GM21576 (cell line): Measurements from ENCODE around the gene RBL1.
"Not testable (repeated sequence)": the region's sequence is repeated elsewhere in the genome, so short reads cannot be mapped to it uniquely, and the experiment has no call there.

Experiments used
- ATAC-seq: cut with Tn5 transposase; IDR thresholded peaks from one replicate; pipeline ENCODE4 v1.9.1; 2021; ENCODE audit warnings: mild to moderate bottlenecking, moderate library complexity; ENCODE audit not compliant: unreplicated experiment

The RBL1 gene

DNA sequence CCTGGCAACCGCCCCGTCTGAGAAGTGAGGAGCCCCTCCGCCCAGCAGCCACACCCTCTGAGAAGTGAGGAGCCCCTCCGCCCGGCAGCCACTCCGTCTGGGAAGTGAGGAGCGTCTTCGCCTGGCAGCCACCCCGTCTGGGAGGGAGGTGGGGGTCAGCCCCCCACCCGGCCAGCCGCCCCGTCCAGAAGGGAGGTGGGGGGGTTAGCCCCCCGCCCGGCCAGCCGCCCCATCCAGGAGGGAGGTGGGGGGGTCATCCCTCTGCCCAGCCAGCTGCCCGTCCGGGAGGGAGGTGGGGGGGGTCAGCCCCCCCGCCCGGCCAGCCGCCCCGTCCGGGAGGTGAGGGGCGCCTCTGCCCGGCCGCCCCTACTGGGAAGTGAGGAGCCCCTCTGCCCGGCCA is 95.6 kb downstream of the RBL1 start:
- not testable (repeated sequence) for ATAC-seq

DNA sequence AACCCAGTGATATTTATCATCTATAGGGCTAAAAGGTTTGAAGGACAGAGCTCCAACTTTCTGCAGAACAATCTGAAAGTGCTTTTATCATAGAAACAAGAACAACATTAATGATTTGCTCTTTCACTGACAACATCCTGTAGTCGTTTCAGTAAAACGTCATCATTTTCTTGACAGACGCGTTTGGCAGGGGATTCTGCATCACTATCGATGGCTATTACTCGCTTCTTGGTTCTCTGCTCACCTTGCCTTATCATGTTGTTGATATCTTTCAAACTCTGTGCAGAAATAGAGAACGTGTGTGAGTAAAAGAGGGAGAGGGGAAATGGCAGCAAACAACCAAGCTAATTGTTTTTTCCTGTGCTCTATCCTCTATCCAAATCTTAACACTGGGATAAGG is 97.1 kb downstream of the RBL1 start:
- no peak for ATAC-seq

DNA sequence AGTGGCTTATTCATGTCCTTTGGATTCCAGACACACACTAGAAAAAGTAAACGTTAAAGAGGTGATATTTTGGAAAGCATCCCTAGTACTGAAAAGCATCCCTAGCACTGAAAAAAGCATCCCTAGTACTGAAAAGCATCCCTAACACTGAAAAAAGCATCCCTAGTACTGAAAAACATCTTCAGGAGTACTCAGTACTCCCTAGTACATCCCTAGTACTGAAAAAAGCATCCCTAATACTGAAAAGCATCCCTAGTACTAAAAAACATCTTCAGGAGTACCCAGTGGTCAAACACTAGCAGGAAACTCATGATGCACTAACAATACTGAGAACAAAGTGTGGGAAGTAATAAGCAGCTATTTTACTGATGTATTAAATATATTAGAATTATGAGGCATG is 98.7 kb downstream of the RBL1 start:
- ATAC-seq = no peak

DNA sequence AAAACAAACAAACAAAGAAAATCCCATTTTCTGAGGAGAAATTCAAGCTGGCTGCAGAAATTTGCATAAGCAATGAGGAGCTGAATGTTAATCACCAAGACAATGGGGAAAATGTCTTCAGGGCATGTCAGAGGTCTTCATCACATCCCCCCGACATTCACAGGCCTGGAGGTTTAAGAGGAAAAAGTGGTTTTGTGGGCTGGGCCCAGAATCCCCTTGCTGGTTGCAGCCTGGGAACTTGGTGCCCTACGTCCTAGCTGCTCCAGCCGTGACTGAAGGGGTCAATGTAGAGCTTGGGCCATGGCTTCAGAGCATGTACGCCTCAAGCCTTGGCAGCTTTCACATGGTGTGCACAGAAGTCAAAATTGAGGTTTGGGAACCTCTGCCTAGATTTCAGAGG is 101.6 kb downstream of the RBL1 start:
- not testable (repeated sequence) for ATAC-seq

DNA sequence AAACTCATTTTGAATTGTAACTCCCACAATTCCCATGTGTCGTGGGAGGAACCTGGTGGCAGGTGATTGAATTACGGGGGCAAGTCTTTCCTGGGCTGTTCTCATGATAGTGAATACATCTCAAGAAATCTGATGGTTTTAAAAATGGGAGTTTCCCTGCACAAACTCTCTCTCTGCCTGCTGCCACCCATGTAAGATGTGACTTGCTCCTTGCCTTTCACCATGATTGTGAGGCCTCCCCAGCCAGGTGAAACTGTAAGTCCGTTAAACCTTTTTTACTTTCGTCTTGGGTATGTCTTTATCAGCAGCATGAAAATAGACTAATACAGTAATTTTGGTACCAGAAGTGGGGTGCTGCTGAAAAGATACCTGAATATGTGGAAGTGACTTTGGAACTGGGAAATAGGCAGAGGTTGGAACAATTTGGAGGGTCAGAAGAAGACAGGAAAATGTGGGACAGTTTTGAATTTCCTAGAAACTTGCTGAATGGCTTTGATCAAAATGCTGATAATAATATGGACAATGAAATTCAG is 102.9 kb downstream of the RBL1 start:
- no peak for ATAC-seq

DNA sequence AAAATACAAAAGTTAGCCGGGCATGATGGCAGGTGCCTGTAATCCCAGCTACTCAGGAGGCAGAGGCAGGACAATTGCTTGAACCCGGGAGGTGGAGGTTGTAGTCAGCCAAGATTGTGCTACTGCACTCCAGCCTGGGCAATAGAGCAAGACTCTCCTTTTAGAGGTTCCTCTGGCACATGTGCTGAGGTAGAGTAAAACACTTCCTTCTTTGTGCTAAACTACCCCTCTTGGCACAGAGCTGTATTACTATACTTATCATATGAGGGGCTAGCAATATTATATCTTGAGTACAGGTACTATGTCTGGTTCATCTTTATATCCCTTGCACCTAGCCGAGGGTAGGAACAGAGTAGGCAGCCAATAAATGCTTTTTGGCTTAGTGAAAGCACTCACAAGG is 104.1 kb downstream of the RBL1 start:
- ATAC-seq = no peak

DNA sequence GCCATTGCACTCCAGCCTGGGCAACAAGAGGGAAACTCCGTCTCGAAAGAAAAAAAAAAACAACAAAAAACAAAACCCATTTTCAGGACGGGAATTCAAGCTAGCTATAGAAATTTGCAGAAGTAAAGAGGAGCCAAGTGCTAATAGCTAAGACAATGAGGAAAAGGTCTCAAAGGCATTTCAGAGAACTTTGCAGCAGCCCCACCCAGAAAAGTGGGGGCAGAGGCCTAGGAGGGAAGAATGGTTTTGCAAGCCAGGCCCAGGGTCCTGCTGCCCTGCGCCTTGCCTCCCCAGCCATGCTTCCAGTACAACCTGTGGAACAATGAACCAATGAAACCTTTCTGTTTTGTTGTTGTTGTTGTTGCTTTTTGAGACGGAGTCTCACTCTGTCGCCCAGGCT is 106.0 kb downstream of the RBL1 start:
- no peak for ATAC-seq

DNA sequence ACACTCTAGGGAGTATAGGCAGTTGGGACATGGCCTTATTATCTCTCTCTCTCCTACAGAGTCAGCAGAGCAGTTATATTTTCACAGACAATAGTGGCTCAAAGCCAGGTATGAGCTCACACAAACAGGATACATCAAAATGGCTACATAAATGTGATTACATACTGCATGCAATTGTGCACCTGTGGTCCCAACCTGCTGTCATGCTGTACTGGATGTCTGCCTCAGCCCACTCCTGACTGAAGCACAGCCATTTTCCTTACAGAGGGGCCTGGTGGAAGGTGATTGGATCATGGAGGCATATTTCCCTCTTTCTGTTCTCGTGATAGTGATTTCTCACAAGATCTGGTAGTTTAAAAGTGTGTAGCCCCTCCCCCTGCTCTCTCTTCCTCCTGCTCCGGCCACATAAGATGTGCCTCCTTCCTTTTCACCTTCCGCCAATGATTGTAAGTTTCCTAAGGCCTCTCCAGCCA is 107.3 kb downstream of the RBL1 start:
- ATAC-seq = no peak

DNA sequence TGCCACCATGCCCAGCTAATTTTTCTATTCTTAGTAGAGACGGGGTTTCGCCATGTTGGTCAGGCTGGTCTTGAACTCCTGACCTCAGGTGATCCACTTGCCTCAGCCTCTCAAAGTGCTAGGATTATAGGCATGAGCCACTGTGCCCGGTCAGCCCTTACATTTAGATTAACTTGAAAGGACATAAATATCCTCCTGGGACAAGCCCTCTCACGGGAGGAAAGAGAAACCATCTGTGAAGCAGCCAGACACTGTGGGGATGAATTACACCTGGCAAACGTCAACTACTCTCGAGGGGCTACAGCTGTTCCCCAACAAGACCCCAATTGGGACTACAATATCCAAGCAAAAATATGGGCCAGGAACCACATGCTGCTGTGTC is 111.5 kb downstream of the RBL1 start:
- no peak for ATAC-seq

DNA sequence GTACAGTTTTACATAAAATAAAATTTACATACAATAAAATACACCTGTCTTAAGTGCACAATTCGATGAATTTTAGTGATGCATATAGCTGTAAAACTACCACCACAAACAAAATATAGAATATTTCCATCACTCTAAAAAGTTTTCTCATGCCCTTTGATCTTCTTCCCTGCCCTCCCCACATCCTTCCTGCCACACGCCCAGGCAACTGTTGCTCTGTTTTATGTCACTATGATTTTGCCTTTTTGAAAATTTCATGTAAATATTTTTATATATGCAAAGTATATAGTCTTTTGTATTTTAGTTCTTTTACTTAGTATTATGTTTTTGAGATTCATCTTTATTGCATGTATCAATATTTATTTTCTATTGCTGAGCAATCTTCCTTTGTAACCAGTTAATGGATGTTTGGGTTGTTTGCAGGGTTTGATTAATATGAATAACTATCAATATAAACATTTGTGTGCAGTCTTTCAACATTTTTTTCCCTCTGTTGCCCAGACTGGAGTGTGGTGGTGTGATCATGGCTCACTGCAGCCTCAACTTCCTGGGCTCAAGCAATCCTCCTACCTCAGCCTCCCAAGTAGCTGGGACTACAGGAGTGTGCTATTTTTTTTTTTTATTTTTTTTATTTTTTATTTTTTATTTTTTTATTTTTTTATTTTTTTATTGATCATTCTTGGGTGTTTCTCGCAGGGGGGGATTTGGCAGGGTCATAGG is 120.5 kb downstream of the RBL1 start:
- ATAC-seq = no peak

DNA sequence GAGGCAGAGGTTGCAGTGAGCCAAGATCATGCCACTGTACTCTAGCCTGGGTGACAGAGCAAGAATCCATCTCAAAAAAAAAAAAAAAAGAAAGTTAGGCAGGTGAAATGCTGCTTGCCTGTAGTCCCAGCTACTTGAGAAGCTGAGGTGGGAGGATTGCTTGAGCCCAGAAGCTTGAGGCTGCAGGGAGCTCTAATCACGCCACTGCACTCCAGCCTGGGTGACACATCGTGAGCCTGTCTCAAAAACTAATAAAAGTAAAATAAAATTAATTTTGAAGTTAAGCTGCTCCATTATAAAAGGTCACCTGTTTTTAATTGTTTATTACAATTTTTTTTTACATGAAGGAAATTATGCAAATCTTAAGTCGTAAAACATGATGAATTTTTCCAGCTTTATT is 121.1 kb downstream of the RBL1 start:
- ATAC-seq = no peak

DNA sequence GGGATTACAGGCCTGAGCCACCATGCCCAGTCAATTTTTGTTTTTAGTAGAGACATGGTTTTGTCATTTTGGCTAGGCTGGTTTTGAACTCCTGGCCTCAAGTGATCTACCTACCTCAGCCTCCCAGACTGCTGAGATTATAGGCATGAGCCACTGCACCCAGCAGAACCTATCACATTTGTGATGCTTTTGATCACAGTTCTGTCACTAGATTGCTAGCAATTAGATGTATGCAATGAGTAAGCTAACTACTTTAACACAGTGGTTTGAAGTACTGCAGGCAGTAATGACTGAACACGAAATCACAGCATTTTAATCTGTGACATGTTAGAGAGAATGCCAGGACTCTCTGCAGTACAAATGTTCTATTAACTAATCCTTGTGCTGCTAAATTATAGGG is 124.7 kb downstream of the RBL1 start:
- no peak for ATAC-seq

DNA sequence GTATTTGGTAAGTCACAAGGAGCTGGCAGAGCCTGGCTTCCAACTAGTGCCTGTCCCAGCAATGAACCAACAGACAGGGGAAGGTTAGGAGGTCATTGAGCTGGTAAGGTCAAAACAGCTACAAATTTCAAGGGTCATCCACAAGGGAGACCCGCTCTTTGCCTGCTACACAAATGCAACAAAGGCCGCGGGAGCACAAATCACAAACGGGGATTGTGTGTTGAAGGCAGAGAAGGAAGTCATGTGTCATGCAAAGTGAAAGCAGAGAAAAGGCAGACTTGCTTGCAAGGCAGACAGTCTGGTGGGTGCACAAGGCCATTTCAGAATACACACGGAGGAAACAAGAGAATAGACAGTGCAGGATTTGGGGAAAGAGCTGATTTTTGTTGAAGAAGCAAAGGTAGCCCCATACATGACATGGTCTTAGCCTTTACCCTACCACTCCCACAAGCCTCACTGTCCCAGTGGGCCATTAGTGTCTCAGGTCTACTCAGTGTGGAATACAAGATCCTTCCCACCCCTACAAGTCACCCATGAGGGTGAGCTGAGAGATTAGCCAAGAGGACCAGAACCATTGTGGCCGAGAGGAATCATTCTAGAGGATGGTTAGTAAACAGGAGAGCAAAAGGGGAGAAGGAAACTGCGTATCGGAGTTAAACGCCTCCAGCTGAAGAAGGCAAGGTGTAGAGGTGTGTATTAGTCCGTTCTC is 126.2 kb downstream of the RBL1 start:
- no peak for ATAC-seq

DNA sequence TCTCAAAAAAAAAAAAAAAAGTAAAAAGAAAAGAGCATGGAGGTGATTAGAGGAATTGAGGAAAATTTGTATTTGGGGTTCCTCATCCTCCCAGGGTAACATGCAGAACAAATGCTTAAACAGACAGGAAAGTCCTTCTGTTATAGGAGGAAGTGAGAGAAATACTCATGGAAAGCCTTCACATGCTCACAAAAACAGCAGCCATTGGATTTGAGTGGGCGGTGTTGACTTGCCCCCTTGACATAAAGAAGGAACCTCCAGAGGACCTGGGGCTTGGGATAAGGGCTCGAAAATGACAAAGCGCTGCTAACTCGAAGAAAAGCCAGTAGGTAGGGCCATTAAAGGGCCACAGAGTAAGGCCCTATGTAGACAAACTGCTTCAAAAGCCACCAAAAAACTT is 126.7 kb downstream of the RBL1 start:
- ATAC-seq = no peak

DNA sequence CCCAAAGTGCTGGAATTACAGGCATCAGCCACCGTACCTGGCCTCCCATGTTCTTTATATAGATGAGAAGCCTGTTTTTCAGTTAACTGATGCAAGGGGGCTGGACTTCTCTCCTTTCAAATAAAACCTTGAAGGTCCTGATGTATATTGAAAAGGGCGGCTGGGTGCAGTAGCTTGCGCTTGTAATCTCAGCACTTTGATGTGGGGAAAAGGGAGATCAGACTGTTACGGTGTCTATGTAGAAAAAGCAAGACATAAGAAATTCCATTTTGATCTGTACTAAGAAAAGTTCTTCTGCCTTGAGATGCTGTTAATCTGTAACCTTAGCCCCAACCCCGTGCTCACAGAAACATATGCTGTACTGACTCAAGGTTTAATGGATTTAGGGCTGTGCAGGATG is 128.2 kb downstream of the RBL1 start:
- no peak for ATAC-seq

DNA sequence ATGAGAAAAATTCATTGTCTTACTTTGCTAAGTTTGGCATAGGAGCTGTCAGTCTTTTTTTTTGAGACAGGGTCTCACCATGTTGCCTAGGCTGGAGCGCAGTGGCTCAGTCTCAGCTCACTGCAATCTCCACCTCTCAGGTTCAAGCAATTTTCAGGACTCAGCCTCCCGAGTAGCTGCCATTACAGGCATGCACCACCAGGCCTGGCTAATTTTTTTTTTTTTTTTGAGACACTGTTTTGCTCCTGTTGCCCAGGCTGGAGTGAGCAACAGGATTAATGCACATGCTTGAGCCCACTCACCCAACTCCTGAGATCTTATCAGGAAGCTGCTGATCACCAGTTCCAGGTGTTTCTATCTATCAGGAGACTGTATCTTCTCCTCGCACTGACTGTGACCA is 128.8 kb downstream of the RBL1 start:
- ATAC-seq = not testable (repeated sequence)

DNA sequence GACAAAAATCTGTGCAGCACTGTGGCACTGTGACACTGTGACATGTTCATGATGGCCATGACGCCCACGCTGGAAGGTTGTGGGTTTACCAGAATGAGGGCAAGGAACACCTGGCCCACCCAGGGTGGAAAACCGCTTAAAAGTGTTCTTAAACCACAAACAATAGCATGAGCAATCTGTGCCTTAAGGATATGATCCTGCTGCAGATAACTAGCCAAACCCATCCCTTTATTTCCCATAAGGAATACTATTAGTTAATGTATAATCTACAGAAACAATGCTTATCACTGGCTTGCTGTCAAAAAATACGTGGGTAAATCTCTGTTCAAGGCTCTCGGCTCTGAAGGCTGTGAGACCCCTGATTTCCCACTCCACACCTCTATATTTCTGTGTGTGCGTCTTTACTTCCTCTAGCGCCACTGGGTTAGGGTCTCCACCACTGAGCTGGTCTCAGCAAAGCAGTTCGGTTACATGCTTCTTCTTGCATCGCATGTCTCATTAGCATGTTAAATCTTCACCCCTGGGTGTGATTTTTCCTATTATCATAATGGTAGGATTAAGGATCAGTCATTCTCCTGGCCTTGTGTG is 133.3 kb downstream of the RBL1 start:
- not testable (repeated sequence) for ATAC-seq

DNA sequence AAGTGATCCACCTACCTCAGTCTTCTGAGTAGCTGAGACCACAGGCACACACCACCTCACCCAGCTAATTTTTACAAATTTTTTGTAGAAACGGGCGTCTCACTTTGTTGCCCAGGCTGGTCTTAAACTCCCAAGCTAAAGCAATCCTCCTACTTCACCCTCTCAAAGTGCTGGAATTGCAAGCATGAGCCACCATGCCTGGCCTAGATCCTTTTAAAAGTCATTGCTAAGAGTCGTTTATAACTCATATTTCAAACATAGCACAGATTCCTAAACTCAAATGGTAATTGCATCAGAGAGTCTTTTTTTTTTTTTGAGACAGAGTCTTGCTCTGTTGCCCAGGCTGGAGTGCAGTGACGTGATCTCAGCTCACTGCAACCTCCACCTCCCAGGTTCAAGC is 136.6 kb downstream of the RBL1 start:
- ATAC-seq = no peak

DNA sequence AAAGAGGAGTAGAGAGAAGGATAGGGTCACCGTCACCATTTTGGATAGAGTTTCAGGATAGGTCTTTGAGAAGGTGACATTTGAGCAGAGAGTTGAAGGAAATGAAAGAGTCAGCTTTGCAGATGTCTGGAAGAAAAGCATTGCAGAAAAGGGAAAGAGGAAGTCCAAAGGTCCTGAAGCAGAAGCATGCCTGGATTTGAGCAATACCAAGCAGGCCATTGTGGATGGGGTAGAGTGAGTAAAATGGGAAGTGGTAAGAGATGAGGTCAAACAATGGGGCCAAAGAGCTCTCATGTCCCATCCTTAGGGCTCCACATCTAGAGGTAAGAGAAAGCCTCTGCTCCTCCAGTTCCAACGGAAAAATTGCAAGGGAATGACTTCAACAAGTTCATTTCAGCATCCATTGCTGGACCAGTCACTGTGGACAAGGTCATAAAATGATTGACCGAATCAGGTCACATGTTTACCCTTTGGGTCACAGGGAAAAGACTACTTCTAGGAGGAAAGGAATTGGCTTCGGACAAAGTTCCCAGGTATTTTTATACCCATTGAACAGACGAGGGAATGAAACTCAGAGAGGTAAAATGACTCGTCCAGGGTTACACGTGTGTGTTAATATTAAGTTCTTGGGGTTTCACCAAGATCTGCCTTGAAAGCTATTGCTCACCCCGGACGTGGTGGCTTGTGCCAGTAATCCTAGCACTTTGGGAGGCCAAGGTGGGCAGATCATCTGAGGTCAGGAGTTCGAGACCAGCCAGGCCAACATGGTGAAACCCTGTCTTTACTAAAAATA is 137.7 kb downstream of the RBL1 start:
- no peak for ATAC-seq

DNA sequence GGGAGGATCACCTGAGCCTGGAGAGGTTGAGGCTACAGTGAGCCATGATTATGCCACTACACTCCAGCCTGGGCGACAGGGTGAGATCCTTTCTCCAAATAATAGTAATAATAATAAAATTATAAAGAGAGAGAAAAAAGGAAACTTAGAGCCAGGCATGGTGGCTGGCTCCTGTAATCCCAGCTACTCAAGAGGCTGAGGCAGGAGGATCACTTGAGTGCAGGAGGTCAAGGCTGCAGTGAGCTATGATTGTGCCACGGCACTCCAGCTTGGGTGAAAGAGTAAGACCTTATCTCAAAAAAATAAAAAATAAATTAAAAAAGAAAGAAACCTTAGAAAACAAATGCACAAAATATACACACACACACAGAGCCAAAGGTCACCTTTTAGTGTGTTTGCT is 139.1 kb downstream of the RBL1 start:
- ATAC-seq = no peak

DNA sequence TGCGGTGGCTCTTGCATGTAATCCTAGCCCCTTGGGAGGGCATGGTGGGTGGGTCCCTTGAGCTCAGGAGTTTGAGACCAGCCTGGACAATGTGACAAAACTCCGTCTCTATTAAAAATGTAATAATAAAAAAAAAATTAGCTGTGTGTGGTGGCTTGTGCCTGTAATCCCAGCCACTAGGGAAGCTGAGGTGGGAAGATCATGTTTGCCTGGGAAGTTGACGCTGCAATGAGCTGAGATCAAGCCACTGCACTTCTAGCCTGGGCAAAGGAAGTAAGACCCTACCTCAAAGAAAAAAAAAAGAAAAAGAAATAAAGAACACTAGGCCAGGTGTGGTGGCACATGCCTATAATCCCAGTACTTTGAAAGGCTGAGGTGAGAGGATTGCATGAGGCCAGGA is 139.8 kb downstream of the RBL1 start:
- ATAC-seq = no peak
